Spinal cord (tissue), 10 donors: Measurements from ENCODE around the gene FMNL1. TPM values are rescaled to one million over a fixed set of nuclear protein-coding genes. Genes with fewer than 3 reads are reported as not detected.
A peak's percentile ranks its signal among the peaks of the same experiment; 100 is the strongest.

Source experiments
- DNase-seq, 6 donors: peaks; one replicate each; pipeline versions ENCODE4 v3.0.0 to v3.0.0-alpha.2; 2013 to 2015; ENCODE audit warnings: low spot score in 6 of 6, low read depth in 4 of 6
- H3K27ac ChIP-seq: one replicate; pipeline ENCODE4 v1.5.1; 2013; ENCODE audit warnings: low read depth, low read length, control low read depth
- H3K27me3 ChIP-seq: one replicate; pipeline ENCODE4 v1.6.1; 2013; ENCODE audit warnings: low read length; ENCODE audit not compliant: control insufficient read depth, insufficient read depth
- H3K36me3 ChIP-seq: one replicate; pipeline ENCODE4 v1.6.1; 2013; ENCODE audit warnings: low read length; ENCODE audit not compliant: control insufficient read depth, insufficient read depth
- H3K4me1 ChIP-seq: one replicate; pipeline ENCODE4 v1.6.1; 2013; ENCODE audit warnings: low read length; ENCODE audit not compliant: control insufficient read depth, insufficient read depth
- H3K4me3 ChIP-seq: one replicate; pipeline ENCODE4 v1.5.1; 2013; ENCODE audit warnings: low read depth, low read length, control low read depth
- H3K9me3 ChIP-seq: one replicate; pipeline ENCODE4 v1.6.1; 2013; ENCODE audit warnings: low read length; ENCODE audit not compliant: control insufficient read depth, insufficient read depth
- WGBS: methylation state at CpG from one replicate; pipeline ENCODE4 v1.1.5; 2013; ENCODE audit warnings: missing lambda C conversion rate; ENCODE audit not compliant: insufficient coverage; 5-methylcytosine and 5-hydroxymethylcytosine counted together
- polyA plus RNA-seq, 2 donors: library from polyadenylated mRNA; unstranded; fragments of 120-200 nt; gene quantifications; one replicate each; pipeline ENCODE4 v1.2.1, GENCODE V29; 2013; ENCODE audit not compliant: insufficient read length in 2 of 2
- total RNA-seq, 2 donors: library from RNA; depleted of rRNA in 1 of 2; stranded (reverse); fragments of 120-200 nt in 1 of 2; fragments of >200 nt in 1 of 2; gene quantifications; one replicate each; pipeline versions ENCODE4 v1.2.3 to v1.2.4, GENCODE V29; 2013 to 2014
- donor health status: healthy.

FMNL1 gene
- total and polyA plus RNA-seq, 4 donors: 3.5 to 22.0 (median 19.6) TPM

DNA sequence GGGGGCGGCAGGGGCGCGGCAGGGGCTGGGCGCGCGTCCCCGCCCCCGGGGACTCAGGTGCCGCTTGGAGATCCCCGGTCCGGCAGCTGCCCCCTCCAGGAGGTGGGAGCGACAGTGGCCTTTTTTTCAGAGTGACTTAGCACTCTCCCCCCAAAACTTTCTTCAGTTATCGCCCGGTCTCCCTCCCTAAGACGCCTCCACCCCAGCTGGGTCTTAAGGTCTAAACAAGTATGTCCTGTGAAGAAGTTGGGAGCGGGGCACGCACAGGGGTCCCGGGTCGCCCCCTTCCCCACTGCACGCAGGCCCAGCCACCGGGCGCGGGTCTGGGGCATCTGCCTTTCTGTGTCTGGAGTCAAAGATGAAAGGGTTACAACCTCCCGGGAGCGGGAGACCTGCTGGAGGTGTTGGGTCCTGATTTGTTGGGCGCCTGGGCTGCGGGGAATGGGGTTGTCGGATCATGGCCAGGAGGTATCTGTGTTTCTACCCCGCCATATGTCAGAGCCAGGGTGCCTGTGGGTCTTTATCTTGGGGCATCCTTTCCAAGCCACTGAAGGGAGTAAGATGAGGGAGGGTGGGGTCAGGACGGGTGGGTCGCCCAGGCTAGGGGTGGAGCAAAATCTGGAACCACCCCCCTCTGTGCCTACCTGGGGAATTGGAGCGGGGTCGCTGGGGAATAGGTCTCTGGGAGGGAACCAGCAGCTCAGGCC, 757 bp downstream of the FMNL1 start:
- H3K36me3 ChIP-seq: no peaks in the 10 kb centered on the region
- peaks cover 32% of the 10 kb centered on the region for H3K27me3 ChIP-seq
- peak overlapping the region; percentile 21 for H3K4me3 ChIP-seq
- no peak for DNase-seq
- no peak overlapping the region for H3K27ac ChIP-seq
- 3% methylated on average over 25 of the region's 33 CpGs for WGBS
- H3K4me1 ChIP-seq: peaks cover 38% of the 10 kb centered on the region
- H3K9me3 ChIP-seq: no peaks in the 10 kb centered on the region

DNA sequence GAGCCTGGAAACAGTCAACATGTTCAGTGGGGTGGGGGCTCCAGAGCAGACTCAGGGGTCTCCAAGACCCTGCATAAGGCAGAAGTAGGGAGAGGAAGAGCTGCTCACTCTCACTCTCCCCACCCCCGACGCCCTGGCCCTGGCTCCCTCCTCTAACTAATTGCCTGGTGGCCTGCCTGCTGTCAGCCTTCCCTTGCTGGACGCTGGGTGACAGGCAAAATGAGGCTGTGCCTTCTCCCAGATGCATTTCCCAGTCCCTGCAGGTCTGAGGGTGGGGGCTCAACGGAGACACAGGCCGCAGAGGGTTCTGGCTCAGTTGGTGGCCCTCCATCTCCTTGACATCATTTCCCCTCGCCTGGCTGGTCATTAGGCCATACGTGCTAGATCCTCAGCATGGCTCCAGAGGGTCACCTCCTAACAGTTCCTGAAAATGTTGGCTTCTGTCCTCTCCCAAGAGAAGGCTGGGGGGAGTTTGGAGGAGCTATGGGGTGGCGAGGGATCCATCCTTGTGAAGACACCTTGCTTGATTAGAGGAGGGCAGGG, 1.4 kb downstream of the FMNL1 start:
- no peak overlapping the region for H3K4me3 ChIP-seq
- H3K4me1 ChIP-seq: peaks cover 42% of the 10 kb centered on the region
- H3K27me3 ChIP-seq: peaks cover 30% of the 10 kb centered on the region
- no peaks in the 10 kb centered on the region for H3K9me3 ChIP-seq
- WGBS: 37% methylated on average over 7 of the region's 8 CpGs
- no peak overlapping the region for H3K27ac ChIP-seq
- DNase-seq: no peak
- H3K36me3 ChIP-seq: peaks cover 2% of the 10 kb centered on the region

DNA sequence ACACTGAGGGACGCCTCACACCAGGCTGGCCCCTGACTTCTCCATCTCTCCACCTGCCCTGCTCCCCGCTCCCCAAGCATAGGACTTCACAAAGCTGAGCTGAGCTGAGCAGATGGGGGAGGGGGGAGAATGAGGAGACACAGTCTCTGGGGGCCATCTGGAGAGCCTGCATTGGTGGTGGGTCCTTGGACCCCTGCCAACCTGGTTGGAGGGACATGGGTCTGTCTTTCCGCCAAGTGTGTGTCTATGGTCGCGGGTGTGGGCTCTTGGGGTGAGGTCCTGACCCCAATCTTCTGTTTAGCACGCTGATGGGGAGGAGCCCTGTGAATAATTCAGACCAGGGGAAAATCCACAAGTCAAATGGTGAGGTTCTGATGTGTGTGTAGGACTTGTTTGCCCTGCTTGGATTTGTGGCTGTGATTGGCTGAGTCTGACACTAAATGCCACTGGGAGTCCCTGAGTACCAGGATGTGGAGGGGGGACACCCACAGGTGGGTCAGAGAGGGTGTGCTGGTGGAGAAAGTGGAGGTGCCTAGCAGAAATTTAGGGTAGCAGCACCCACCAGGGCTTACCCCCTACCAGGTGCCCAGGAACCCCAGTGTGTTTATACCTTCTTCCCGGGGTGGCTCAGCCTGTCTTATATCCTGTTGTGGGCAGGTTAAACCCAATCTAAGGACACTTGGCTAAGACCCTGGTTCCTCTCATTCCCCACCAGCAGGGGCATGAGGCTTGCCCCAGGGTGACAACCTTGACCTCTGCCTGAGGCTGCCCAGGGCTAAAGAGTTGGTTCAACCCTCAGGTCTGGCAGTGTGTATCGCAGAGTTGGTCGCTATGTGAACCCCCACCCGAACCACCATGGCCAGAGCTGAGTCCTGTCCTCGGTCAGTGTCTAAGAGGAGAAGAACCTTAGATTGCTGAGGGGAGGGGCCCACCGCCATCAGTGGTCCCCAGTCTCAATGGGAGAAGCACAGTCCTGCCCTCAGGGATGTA, 2.1 kb downstream of the FMNL1 start:
- no peak overlapping the region for H3K4me3 ChIP-seq
- DNase-seq: no peak
- peaks cover 30% of the 10 kb centered on the region for H3K27me3 ChIP-seq
- H3K27ac ChIP-seq: no peak overlapping the region
- peaks cover 47% of the 10 kb centered on the region for H3K4me1 ChIP-seq
- peaks cover 4% of the 10 kb centered on the region for H3K36me3 ChIP-seq
- H3K9me3 ChIP-seq: no peaks in the 10 kb centered on the region
- WGBS: 72% methylated on average over 8 of the region's 12 CpGs

DNA sequence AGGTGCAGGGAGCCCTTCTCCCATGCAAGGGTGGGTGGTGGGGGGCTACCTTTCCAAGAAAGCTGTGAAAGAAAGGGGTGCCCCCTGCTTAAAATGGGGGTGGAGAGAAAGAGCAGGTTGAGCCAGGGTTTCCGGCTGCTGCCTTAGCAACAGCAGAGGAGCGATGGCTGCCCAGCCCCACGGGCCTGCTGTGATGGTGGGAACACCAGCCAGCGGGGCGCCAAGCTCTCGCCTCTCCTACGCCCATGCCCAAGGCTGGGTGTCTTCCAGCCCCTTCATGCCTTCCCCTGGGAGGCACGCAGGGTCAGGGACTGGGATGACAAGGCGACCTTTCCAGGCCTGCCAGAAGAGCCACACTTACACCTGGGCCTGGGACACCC, 3.0 kb downstream of the FMNL1 start:
- peaks cover 48% of the 10 kb centered on the region for H3K4me1 ChIP-seq

DNA sequence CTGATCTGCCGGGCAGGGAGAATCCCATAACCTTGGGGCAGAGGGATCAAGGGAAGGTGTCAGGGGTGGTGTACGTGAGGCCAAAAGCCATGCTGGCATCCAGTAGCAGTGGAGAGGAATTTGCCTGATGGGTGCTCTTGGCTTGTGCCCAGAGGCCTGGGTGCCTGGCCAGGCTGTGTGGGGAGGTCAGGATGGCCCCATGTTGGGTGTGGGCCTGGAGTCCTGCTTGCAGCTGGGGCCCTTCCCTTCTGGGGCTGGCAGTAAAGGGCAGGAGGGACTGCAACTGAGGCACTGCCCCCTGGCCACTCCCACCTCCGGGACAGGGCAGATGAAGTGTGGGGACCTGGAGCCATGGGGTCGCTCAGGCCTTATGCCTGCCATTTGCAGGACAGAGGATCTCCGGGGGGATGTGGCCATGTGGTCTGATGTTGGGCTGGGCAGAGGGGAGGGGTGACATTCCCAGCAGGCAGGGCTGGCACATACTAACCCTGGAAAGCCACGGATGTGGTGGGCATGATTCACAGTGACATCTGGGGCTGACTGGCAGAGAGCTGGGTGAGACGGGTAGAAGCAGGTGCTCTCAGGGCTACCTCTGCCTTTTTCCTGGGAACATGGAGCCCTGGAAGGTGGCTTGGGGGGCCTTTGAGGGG, 3.5 kb downstream of the FMNL1 start:
- no peak overlapping the region for H3K27ac ChIP-seq
- H3K4me1 ChIP-seq: peaks cover 47% of the 10 kb centered on the region
- 67% methylated on average over 7 of the region's 7 CpGs for WGBS

More for the DNA sequence above, 3.0 kb downstream of the FMNL1 start:
- Histone ChIP-seq H3K27me3 (peaks cover 30% of the 10 kb centered on the region), H3K36me3 (peaks cover 4% of the 10 kb centered on the region), H3K4me3 (no peak overlapping the region), H3K9me3 (no peaks in the 10 kb centered on the region), H3K27ac (no peak overlapping the region)
- no peak for DNase-seq
- WGBS: 69% methylated on average over 9 of the region's 9 CpGs

DNA sequence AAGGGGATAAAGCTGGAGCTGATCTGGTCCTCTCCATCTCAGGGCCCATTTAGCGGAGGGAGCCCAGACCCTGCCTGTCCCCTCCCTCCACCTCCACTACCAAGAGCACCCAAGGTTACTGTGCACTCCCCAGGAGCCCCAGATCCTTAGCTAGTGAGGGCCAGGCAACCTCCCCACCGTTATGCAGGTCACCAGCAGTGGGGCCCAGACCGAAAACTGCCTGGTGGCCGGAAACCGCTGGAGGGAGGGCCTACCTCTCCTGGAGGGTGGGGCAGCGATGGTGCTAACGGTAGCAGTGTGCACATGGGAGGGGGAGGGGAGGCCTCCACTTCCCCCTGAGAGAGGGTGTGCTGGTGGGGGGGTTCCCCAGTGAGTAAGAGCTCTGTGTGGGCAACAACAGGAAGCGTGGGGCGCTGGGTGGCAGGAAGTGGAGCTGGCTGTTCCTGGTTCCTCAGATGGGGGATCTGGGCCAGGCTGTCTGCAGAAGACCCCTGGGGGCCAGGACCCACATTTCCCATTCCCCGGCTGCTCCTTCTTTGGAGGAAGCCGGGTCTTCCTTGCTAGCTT, 4.4 kb downstream of the FMNL1 start:
- Histone ChIP-seq H3K27me3 (peaks cover 21% of the 10 kb centered on the region), H3K4me3 (no peak overlapping the region), H3K9me3 (no peaks in the 10 kb centered on the region), H3K36me3 (peaks cover 5% of the 10 kb centered on the region), H3K4me1 (peaks cover 46% of the 10 kb centered on the region), H3K27ac (no peak overlapping the region)
- 51% methylated on average over 5 of the region's 11 CpGs for WGBS
- no peak for DNase-seq

More for the DNA sequence above, 3.5 kb downstream of the FMNL1 start:
- Histone ChIP-seq H3K9me3 (no peaks in the 10 kb centered on the region), H3K27me3 (peaks cover 28% of the 10 kb centered on the region), H3K4me3 (no peak overlapping the region), H3K36me3 (peaks cover 4% of the 10 kb centered on the region)
- DNase-seq: no peak

DNA sequence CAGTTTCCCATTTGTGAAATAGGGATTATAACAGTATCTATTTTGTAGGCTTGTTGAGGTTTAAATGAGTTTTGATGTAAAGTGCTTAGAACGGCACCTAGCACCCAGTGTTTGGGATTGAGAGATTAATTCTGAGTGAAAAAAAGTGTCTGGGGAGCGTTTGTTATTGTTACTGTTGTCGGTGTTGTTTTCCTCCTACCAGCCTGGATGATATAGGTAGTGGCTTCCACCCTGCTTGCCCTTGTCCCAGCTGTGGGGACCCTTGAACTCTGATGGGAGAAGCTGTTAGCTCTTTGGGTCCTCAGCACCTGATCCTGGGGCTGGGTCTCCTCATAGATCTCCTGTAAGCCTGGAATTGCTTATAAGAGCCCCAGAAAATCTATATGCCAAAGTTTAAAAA, 4.9 kb downstream of the FMNL1 start:
- H3K27me3 ChIP-seq: peaks cover 18% of the 10 kb centered on the region
- no peaks in the 10 kb centered on the region for H3K9me3 ChIP-seq
- no peak for DNase-seq
- no peak overlapping the region for H3K27ac ChIP-seq
- WGBS: 66% methylated on average over 3 of the region's 3 CpGs
- peaks cover 48% of the 10 kb centered on the region for H3K4me1 ChIP-seq
- no peak overlapping the region for H3K4me3 ChIP-seq
- peaks cover 7% of the 10 kb centered on the region for H3K36me3 ChIP-seq

DNA sequence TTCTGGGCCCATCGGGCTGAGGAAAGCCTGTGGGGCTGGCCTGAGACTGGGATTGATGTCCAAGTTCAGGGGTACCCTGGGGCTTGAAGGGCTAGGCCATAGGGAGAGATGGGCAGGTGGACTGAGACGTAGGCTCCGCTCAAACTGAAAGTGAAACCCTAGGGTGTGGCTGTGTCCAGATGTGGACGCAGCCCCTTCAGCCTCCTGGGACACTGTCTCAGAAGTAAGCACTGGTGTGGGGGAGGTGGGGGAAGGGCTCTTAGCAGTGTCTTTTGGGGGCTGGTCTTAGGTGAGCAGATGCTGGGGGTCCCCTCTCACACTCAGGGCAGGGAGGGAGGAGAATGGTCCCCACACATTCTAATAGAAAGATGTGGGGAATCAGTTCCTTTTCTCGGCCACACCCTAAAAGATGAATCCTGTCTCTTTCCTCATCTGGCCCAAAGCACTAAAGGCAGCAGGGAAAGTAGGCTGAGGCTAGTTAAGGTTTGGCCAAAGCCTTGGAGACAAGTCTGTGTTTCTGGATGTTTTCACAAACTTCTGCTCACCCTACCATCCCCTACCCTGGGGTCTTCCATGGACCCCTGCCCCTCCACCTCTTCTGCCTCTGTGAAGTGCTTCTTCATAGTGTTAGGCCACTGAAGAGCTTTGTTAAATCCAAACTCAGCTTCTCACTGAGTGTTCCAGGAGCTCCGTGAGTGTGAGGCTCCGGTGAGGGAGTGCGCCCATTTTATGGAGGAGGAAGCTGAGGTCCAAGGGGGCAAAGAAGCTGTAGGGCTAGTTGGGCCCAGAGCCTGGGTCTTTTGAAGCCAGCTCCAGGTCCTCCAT, 5.6 kb downstream of the FMNL1 start:
- DNase-seq: no peak
- Histone ChIP-seq H3K27me3 (peaks cover 16% of the 10 kb centered on the region), H3K4me3 (no peak overlapping the region), H3K9me3 (no peaks in the 10 kb centered on the region), H3K4me1 (peaks cover 46% of the 10 kb centered on the region), H3K36me3 (peaks cover 7% of the 10 kb centered on the region), H3K27ac (no peak overlapping the region)
- 81% methylated on average over 6 of the region's 8 CpGs for WGBS
